22Rv1 (cell line): ENCODE data around the gene MACF1.

Source experiments
- ZFX ChIP-seq: fragments of 450-650 bp; IDR thresholded peaks from 2 replicates; pipeline ENCODE4 v1.6.1; 2017; ENCODE audit warnings: antibody characterized with exemption, borderline replicate concordance
- TF ChIP-seq, protein P1 (sequence below): fragments of 450-650 bp; IDR thresholded peaks from 2 replicates; pipeline ENCODE4 v1.5.1; 2017; ENCODE audit warnings: mild to moderate bottlenecking

DNA sequence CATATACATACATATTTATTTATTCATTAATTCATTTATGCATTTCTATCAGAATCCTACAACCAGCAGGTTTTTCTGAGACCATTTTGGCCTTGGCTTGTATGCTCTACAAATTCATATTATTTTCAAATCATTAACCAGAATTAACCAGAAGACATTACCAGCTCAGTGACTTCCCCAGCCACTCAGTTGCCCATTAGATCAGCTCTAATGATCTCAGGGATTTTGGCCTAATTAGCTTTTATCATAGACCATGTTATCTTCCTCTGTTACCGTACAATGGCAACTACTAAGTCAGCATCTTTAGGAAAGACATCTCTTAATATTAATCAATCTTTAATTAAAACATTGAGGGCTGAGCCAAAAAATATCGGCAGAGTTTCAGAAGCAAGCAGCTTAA lies 196.6 kb downstream of the MACF1 start:
- TF ChIP-seq, protein P1, sequence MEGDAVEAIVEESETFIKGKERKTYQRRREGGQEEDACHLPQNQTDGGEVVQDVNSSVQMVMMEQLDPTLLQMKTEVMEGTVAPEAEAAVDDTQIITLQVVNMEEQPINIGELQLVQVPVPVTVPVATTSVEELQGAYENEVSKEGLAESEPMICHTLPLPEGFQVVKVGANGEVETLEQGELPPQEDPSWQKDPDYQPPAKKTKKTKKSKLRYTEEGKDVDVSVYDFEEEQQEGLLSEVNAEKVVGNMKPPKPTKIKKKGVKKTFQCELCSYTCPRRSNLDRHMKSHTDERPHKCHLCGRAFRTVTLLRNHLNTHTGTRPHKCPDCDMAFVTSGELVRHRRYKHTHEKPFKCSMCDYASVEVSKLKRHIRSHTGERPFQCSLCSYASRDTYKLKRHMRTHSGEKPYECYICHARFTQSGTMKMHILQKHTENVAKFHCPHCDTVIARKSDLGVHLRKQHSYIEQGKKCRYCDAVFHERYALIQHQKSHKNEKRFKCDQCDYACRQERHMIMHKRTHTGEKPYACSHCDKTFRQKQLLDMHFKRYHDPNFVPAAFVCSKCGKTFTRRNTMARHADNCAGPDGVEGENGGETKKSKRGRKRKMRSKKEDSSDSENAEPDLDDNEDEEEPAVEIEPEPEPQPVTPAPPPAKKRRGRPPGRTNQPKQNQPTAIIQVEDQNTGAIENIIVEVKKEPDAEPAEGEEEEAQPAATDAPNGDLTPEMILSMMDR: no peak
- no peak for TF ChIP-seq ZFX
